ENCODE measurements around the gene KMT2E. TPM values are rescaled to one million over a fixed set of nuclear protein-coding genes. Genes with fewer than 3 reads are reported as not detected.

Gene KMT2E
- polyA plus RNA-seq, 1 donor = 86.0 TPM

DNA sequence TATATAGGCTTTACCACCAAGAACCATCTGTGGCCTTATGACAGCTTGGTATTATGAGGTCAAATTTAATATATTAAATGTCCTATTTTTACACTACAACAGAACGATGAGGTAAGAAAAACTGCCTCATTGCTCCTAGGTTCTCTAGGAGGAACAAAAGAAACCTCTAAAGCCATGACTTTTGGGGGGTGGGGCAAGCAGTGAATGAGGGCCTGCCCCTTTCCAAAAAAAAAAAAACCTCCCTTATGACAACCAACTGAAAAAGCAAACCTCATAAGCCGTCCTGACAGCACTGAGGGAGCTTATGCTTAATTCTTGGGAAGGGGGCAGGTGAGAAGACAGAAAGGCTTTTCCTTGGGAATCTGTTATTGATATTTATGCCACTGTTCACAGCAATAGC is 116.6 kb downstream of the KMT2E start:
- no peak for DNase-seq

DNA sequence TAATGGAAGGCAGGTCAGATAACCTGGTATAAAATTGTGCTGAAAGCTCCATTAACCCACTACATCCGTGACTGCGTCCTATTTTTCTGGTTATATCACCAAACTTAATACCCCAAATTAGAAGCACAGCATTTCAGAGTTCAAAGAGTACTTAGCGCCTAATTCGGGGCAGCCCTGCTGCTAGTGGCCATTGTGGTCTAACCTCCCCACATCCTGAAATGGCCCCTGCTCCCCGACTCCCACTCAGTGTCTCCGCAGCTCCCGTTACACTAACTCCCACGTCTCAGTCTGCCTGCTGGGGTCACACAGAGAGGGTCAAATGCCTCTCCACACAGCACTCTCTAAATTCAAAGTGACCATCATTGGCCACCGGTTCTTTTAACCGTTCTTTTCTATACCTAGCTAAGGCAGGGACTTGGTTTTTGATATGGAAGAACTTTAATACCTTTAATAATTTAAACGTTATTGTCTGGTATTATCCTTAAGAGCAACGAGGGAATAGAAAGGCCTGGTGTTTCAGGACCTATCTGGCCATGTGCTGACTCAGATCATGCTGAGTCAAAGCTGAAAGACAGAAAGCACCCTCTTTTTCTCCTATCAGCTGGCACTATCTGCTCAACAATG is 117.1 kb downstream of the KMT2E start:
- DNase-seq = peak; percentile 27

DNA sequence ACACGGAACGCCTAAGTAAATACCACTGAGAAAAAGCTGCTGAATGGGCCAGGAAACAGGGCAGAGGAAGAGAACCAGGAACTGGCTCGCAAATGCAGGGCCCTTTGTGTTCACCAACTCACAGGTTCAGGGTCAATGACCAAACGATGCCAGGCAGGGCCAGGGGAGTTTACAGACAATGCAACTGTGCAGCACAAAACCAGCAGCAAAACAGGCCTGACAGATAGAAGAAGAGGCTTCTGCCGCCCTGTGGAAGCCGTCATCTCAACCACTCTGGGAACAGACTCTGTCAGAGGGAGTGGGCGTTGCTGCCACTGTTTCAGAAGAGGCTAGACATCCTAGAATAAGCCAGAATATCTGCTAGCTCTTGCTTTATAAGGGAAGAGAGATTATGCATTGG is 117.9 kb downstream of the KMT2E start:
- peak; percentile 18 for DNase-seq

DNA sequence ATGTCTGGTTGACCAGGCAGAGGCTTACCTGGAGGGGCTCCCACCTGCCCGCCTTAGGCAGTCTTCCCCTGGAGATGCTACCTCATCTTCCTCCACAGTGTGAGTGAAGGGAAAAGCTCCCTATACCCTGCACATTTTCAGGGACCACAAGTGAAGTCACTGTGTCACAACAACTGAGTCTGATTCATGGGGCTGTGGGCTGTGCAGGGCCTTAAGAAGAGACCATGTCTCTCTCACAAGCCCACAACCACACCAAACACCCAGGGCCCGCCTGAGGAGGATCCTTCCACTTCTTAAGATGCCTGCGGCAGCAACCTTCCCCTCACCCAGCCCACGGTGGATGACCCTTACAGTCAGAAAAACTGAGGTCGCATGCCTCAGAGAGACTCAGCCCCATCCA is 118.3 kb downstream of the KMT2E start:
- DNase-seq = no peak

DNA sequence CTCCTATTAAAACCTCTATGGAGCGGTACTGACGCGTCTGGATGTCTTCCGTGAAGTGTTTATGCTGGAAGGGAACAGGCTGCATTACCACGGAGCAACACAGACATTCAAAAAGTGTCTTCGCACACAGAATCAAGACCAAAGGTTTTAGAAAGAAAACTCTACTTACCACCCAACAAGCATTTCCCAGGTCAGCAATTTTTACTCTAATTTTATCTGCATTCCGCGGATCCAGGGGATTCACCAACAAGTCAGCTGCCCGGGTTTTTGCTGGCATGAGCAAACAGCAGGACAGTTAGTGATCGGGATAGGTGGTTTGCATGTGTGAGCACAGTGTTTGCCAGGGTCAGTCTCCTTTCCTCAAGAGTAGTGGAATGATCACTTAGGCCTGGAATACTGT is 118.8 kb downstream of the KMT2E start:
- DNase-seq = no peak

DNA sequence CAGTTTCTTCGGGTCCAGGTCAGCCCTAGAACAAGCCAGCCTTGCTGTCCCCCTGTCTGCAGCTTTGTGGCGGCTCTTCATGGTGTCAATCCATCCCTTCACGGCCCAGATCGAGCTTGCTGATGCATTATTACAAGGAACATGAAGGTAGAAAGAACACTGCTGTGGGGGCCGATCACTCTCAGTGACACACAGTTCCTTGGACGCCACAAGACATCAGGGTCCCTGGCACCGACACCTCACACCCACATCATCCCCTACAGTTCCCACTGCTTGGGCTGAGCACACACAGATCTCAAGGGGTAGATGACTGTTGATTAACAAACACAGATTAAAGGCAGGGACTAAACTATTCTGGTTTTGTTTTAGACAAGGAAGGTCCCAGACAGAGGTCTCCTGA is 119.4 kb downstream of the KMT2E start:
- no peak for DNase-seq

DNA sequence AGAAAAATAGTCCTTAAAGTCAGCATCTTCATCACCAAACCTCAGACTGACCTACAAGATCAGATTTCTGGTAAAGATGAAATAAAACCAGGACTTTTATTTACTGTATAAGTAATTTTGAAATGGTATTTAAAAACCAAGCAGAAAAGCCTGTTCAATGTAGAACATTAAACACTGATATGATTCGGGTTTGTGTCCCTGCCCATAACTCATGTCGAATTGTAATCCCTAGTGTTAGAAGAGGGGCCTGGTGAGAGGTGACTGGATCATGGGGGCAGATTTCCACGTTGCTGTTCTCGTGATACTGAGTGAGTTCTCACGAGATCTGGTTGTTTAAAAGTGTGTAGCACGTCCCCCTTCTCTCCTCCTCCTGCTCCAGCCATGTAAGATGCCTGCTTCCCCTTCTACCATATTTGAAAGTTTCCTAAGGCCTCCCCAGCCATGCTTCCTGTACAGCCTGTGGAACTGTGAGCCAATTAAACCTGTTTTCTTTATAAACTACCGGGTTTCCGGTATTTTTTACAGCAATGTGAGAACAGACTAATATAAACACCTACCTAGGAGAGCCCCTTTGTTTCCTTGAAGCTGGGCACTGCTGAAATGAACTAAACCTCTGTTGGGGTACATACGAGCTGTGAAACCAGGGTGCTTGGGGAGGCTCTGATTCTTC is 120.1 kb downstream of the KMT2E start:
- no peak for DNase-seq

DNA sequence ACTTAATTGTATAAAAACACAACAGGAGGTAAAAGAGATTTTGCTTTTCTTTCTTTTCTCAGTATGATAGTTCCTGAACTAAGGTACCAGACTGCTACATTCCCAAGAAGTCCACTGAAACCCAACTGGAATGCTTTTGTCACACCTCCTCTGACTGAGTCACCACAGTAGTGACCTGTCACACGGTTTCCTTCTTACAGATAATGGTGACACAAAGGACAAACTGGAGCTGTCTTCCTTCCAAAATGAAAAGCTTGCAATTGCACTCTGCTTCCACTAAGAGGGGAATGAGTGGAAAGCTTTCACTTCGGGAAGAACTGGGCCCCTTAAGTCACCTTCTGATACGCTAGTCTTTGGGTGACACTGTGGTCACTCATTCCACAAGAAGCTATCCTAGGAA is 122.2 kb downstream of the KMT2E start:
- no peak for DNase-seq

DNA sequence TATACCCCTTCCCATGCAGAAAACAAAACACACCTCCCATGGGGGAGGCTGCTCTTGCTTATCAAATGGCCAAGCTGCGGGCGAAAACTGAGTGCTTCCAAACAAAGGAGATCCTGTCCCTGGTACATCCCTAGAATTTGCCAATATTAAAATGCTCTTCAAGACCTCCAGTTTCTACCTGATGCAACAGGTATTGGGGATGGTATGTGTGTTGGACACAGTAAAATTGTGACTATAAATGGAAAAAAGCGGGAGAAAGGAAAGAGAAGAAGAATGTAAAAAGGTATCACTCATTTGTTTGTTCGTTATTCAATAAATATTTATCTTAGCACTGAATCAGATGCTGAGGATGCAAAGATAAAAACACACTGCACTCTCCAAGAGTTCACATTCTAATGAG is 123.9 kb downstream of the KMT2E start:
- no peak for DNase-seq

DNA sequence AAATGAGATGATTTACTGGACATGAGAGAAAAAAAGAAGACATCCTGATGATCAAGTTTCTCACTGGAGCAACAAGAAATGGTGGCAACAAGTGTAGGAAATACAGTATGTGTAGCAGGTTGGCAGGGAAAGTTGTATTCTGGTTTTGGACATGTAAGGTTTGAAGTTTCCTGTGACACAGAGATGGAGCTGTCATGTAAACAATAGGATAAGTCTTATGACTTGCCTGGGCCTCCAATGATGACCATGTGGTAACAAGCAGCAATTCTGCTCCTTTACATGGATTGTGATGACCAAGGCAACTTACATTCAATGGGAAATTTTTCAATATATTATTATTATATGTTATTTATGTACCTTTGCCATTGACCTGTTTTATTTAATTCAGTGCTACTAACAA is 125.4 kb downstream of the KMT2E start:
- no peak for DNase-seq

DNA sequence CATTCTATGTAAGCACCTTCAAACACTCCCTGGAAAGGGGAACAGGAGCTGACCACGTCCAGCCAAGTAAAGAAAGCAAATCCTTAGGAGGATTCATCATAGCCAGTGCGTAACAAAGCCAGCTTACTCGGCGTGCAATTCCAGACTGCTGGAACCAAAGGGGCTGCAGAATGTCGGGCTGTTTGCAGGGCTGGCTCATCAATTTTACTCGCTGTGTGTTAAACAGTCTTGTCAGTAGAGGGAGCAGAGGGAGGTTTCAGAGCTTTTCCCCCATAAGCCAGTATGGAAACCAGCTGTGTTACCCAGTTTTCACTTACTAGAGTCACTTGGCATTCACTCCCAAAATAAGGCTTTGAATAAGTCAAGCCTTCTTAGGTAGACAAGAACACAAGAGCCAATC is 127.1 kb downstream of the KMT2E start:
- peak; percentile 42 for DNase-seq

DNA sequence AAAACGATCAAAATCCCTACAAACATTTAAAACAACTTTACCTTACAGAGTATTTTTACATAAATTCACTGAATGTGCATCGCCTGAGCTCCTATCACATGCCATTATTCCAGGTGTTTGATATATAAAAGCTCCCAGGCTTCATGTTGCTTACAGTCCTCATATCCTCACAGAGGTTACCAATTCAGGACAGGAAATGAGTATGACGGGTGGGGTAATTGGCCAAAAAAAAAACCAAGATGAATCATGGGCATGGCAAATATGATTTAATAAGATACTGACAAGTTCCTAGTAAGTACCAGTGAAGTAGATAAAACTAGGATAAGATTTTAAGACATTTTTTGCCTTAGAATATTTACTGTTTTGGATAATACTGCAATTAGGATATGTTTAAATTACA is 135.8 kb downstream of the KMT2E start:
- no peak for DNase-seq

DNA sequence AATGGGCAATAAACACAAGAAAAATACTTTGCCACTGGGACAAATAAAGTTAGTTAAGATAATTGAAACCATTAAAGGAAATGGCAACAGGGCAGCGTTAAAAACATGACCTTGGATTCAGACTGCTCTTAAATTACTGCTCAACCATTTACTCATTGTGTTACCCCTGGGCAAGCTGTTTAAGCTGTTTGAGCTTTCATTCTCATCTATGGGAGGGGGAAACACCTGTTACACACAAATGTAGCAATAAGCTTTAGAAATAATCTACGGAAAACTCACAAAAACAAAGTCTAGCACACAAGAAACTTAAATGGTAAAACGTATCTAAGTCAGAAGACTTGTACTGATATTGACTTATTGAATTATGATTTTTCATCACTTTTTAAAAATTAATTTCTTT is 137.1 kb downstream of the KMT2E start:
- no peak for DNase-seq

DNA sequence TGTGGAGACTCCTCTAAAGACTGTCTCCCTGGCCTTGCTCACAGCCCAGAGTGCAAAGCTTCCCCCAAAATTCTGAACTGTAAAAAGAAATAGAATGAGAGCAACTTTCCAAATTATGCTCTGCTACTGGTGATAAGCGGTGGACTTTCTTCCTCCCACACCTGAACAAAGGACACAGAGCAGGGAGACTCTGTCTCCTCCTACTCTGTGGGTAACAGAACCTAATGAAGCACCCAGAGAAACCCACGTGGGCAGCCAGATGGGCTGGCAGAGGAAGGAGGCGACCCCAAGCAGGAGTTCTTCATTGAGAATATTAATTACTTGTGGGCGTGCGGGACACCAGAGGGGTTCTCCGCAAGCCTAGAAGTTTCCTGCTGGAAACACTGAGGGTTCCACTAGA is 139.5 kb downstream of the KMT2E start:
- DNase-seq = no peak

DNA sequence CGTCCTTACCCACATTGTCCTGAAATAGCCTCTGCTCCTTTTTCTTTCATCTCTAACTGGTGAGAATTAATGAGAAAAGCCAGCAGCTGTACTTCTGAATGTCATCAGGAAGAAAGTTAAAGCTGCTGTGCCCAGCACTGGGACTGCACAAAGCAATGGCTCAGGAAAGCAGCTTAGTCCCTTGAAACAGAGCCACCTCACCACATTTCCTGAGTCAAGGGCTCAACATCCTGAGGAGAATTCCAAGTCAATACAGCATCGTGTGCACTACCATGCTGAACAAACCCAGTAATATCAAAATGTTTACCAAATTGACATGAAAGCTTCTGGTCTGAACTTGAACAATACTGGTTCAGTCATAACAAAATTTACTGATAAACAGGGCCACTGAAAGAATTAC is 140.1 kb downstream of the KMT2E start:
- DNase-seq = no peak

DNA sequence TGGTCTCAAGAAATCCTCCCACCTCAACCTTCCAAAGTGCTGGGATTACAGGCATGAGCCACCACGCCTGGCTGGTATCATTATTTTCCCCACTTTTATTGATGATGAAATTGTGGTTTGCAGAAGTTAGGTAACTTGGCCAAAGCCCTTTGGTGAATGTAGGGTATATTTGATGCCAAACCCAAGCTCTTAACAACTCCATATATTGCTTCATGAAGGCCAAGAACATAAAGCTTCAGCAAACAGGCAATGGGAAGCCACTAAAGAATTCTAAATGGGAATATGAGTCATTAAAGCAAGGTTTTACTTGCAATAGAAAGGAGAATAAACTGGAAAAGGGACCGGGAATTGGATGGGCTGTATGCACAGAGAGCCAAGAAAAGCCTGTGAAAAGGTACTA is 142.7 kb downstream of the KMT2E start:
- DNase-seq = no peak

DNA sequence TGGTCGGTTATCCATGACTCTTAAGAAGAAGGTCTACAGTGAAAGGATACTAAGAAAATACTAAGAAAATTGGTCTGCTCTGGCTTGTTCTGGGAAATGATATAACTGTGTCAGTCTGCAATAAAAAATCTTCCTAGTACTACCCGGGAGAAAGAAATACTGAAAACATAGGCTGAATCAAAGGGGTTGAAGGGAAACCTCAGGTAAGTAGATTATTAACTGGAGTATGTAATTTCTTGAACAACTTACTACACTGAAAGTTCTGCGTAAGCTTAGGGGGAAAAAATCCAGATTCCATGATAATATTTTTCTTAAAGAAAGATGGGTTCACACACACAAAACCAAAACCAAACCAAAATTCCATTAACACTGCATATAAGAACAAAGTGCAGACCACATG is 143.3 kb downstream of the KMT2E start:
- DNase-seq = no peak

DNA sequence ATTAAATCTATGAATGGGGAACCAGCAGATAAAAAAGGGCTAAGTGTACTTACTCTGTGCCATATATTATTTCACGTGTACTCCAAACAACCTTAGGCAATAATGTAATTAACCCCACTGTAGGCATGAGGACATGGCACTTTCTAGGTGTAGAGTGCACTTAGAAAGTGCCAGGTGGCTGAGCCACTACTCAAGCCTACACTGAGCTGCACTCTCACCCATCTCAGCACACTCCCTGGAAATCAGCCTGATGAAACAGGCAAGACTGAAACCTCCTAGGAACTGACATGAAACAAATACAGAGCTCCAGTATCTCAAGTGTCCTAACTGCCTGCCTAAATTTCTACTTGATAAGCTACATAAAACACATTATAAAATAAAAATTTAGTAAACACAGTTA is 147.4 kb downstream of the KMT2E start:
- DNase-seq = no peak
